OCI-LY1 (cell line): ENCODE data around the gene CATSPERD.

Source experiments
- H2AFZ ChIP-seq: fragments of 200-600 bp; sonication (generic), shearing (Covaris generic); 2 replicates; pipeline ENCODE4 v1.6.0; 2014; ENCODE audit warnings: antibody characterized with exemption, mild to moderate bottlenecking, low read length
- H3F3A ChIP-seq: fragments of 200-600 bp; sonication (generic), shearing (Covaris generic); 2 replicates; pipeline ENCODE4 v1.6.0; 2014; ENCODE audit warnings: mild to moderate bottlenecking, antibody characterized with exemption, low read length, moderate library complexity; ENCODE audit not compliant: insufficient read depth
- H3K27ac ChIP-seq: fragments of 200-600 bp; sonication (generic); 2 replicates; pipeline ENCODE4 v1.5.1; 2014; ENCODE audit warnings: low read length, mixed run types, mild to moderate bottlenecking, low read depth; ENCODE audit not compliant: poor library complexity, severe bottlenecking
- H3K27me3 ChIP-seq: fragments of 200-600 bp; sonication (generic); 2 replicates; pipeline ENCODE4 v1.6.0; 2014; ENCODE audit warnings: antibody characterized with exemption, mild to moderate bottlenecking, low read length, moderate library complexity; ENCODE audit not compliant: insufficient read depth
- H3K36me3 ChIP-seq: fragments of 200-600 bp; sonication (generic); 2 replicates; pipeline ENCODE4 v1.6.1; 2014; ENCODE audit warnings: mild to moderate bottlenecking, antibody characterized with exemption, low read length, moderate library complexity, mixed read lengths; ENCODE audit not compliant: insufficient read depth
- H3K4me1 ChIP-seq: fragments of 200-600 bp; sonication (generic); 2 replicates; pipeline ENCODE4 v1.5.1; 2014; ENCODE audit warnings: mild to moderate bottlenecking, low read length, moderate library complexity; ENCODE audit not compliant: insufficient read depth, severe bottlenecking
- H3K4me2 ChIP-seq: fragments of 200-600 bp; sonication (generic), shearing (Covaris generic); 2 replicates; pipeline ENCODE4 v1.6.1; 2014; ENCODE audit warnings: low read length
- H3K4me3 ChIP-seq: fragments of 200-600 bp; sonication (generic); 2 replicates; pipeline ENCODE4 v1.5.1; 2014; ENCODE audit warnings: low read length, low read depth, mild to moderate bottlenecking, mixed read lengths; ENCODE audit not compliant: poor library complexity, severe bottlenecking
- H3K79me2 ChIP-seq: fragments of 200-600 bp; shearing (Covaris generic); 2 replicates; pipeline ENCODE4 v1.6.1; 2016; ENCODE audit warnings: mixed run types, low read length, mixed read lengths; ENCODE audit not compliant: insufficient read depth
- H3K9ac ChIP-seq: fragments of 200-600 bp; sonication (generic), shearing (Covaris generic); 2 replicates; pipeline ENCODE4 v1.6.1; 2014; ENCODE audit warnings: mild to moderate bottlenecking, low read length, mixed read lengths
- H3K9me2 ChIP-seq: fragments of 200-600 bp; sonication (generic), shearing (Covaris generic); 2 replicates; pipeline ENCODE4 v1.6.1; 2014; ENCODE audit warnings: low read depth, mild to moderate bottlenecking, low read length, mixed read lengths
- H3K9me3 ChIP-seq: fragments of 200-600 bp; shearing (Covaris generic); 2 replicates; pipeline ENCODE4 v1.6.1; 2014; ENCODE audit warnings: low read length, mixed read lengths
- H4K20me1 ChIP-seq: fragments of 200-600 bp; sonication (generic), shearing (Covaris generic); 2 replicates; pipeline ENCODE4 v1.6.0; 2016; ENCODE audit warnings: mild to moderate bottlenecking, low read length; ENCODE audit not compliant: insufficient read depth
- CTCF ChIP-seq: fragments of 200-600 bp; sonication (generic), shearing (Covaris generic); IDR thresholded peaks from 2 replicates; pipeline ENCODE4 v1.5.1; 2017; ENCODE audit warnings: mild to moderate bottlenecking, antibody characterized with exemption, low read length, moderate library complexity, mixed read lengths
- EZH2 ChIP-seq: fragments of 200-600 bp; sonication (generic), shearing (Covaris generic); IDR thresholded peaks from 2 replicates; pipeline ENCODE4 v1.8.0; 2017; ENCODE audit warnings: borderline replicate concordance, mixed run types, mild to moderate bottlenecking, antibody characterized with exemption, low read length, moderate library complexity, mixed read lengths

CATSPERD gene

GRCh38 chr19:5801796-5802619 lies 81.6 kb downstream of the CATSPERD start:
- Histone ChIP-seq H4K20me1 (no peaks in the 10 kb centered on the region), H3K9me2 (no peaks in the 10 kb centered on the region), H3K4me3 (no peak overlapping the region), H3K27ac (no peak overlapping the region), H3K27me3 (no peaks in the 10 kb centered on the region; the same call in 1 of the 2 replicates), H3K9me3 (no peaks in the 10 kb centered on the region), H3F3A (no peaks in the 10 kb centered on the region), H3K9ac (no peak overlapping the region), H3K36me3 (no peaks in the 10 kb centered on the region), H3K4me2 (no peak overlapping the region), H2AFZ (no peak overlapping the region), H3K4me1 (peaks cover 18% of the 10 kb centered on the region), H3K79me2 (no peaks in the 10 kb centered on the region)
- TF ChIP-seq EZH2 = no peak
- no peak for TF ChIP-seq CTCF

- no peak overlapping the region for H2AFZ ChIP-seq
- H3K36me3 ChIP-seq = no peaks in the 10 kb centered on the region
- H3K79me2 ChIP-seq = no peaks in the 10 kb centered on the region
- H3K27me3 ChIP-seq = no peaks in the 10 kb centered on the region; the same call in 1 of the 2 replicates
- TF ChIP-seq EZH2 (no peak), CTCF (no peak)
- no peaks in the 10 kb centered on the region for H3K9me3 ChIP-seq
- no peak overlapping the region for H3K27ac ChIP-seq
- peak overlapping the region; percentile 61 for H3K4me2 ChIP-seq
- H3K4me1 ChIP-seq = peaks cover 18% of the 10 kb centered on the region
- peak overlapping the region; percentile 32; the same call in 1 of the 2 replicates for H3K9ac ChIP-seq
- H3K9me2 ChIP-seq = no peaks in the 10 kb centered on the region
- no peaks in the 10 kb centered on the region for H3F3A ChIP-seq
- H4K20me1 ChIP-seq = no peaks in the 10 kb centered on the region
- H3K4me3 ChIP-seq = peak overlapping the region; percentile 42
Measured at GRCh38 chr19:5803441-5803751, 83.0 kb downstream of the CATSPERD start.

GRCh38 chr19:5803752-5804515 lies 83.5 kb downstream of the CATSPERD start:
- Histone ChIP-seq H3K27me3 (no peaks in the 10 kb centered on the region; the same call in 1 of the 2 replicates), H3K4me1 (peaks cover 18% of the 10 kb centered on the region), H3K4me2 (peak overlapping the region; percentile 61), H3K9me2 (no peaks in the 10 kb centered on the region), H3K9me3 (no peaks in the 10 kb centered on the region), H3K27ac (no peak overlapping the region), H3K9ac (peak overlapping the region; percentile 32; the same call in 1 of the 2 replicates), H3F3A (no peaks in the 10 kb centered on the region), H3K36me3 (no peaks in the 10 kb centered on the region), H3K4me3 (peak overlapping the region; percentile 46), H3K79me2 (no peaks in the 10 kb centered on the region), H4K20me1 (no peaks in the 10 kb centered on the region), H2AFZ (no peak overlapping the region)
- peak; percentile 98 for TF ChIP-seq CTCF
- no peak for TF ChIP-seq EZH2
